GM21528 (cell line): ENCODE results near the gene CEP43.
A peak's percentile ranks its signal among the peaks of the same experiment; 100 is the strongest.

Source experiments
- ATAC-seq: cut with Tn5 transposase; IDR thresholded peaks from one replicate; pipeline ENCODE4 v1.9.1; 2021; ENCODE audit warnings: mild to moderate bottlenecking, moderate library complexity; ENCODE audit not compliant: unreplicated experiment, low FRiP score

The CEP43 gene

GRCh38 chr6:167005350-167006159 lies 6.4 kb downstream of the CEP43 start:
- ATAC-seq = no peak

GRCh38 chr6:167007985-167008384 lies 8.8 kb downstream of the CEP43 start:
- no peak for ATAC-seq

- no peak for ATAC-seq
Measured at GRCh38 chr6:167013067-167013466, 13.9 kb downstream of the CEP43 start.

GRCh38 chr6:167013946-167014345 lies 14.7 kb downstream of the CEP43 start:
- no peak for ATAC-seq

- no peak for ATAC-seq
Measured at GRCh38 chr6:167015302-167015701, 16.1 kb downstream of the CEP43 start.

- peak; percentile 78 for ATAC-seq
Measured at GRCh38 chr6:167020206-167020605, 21.0 kb downstream of the CEP43 start.

- no peak for ATAC-seq
Measured at GRCh38 chr6:167027308-167027707, 28.1 kb downstream of the CEP43 start.

- ATAC-seq = no peak
Measured at GRCh38 chr6:167027772-167028171, 28.6 kb downstream of the CEP43 start.

- no peak for ATAC-seq
Measured at GRCh38 chr6:167030222-167031072, 31.2 kb downstream of the CEP43 start.

GRCh38 chr6:167031082-167031709 lies 32.0 kb downstream of the CEP43 start:
- ATAC-seq = no peak

GRCh38 chr6:167034056-167034455 lies 34.9 kb downstream of the CEP43 start:
- no peak for ATAC-seq

GRCh38 chr6:167037762-167038161 lies 38.6 kb downstream of the CEP43 start:
- ATAC-seq = no peak

- no peak for ATAC-seq
Measured at GRCh38 chr6:167044696-167045095, 45.5 kb downstream of the CEP43 start.

- no peak for ATAC-seq
Measured at GRCh38 chr6:167045828-167046580, 46.8 kb downstream of the CEP43 start.

GRCh38 chr6:167046861-167047495 lies 47.8 kb downstream of the CEP43 start:
- peak; percentile 28 for ATAC-seq

- ATAC-seq = peak; percentile 80
Measured at GRCh38 chr6:167047554-167047953, 48.4 kb downstream of the CEP43 start.
